ENCODE data around the gene AKAP1. TPM values are rescaled to one million over a fixed set of nuclear protein-coding genes. Genes with fewer than 3 reads are reported as not detected.

The AKAP1 gene
- total and polyA plus RNA-seq, 9 of the 15 experiments (the other 6 are each of a cell fraction or from before 2014, with no cell fraction given) = 12.9 to 63.8 (median 36.4) TPM

GRCh38 chr17:57124053-57124452 is 39.0 kb downstream of the AKAP1 start (continued):
- TF ChIP-seq ELF1 (tag; IDR thresholded peaks at IDR 0.05) = no peak
- TF ChIP-seq ESRRB (CRISPR knock-in tag; IDR thresholded peaks at IDR 0.05; ENCODE audit: borderline replicate concordance) = no peak
- TF ChIP-seq ESRRA (IDR thresholded peaks at IDR 0.05; ENCODE audit: borderline replicate concordance, low read depth) = peak; percentile 23; the same call in 1 of the 2 replicates
- no peak for TF ChIP-seq ZNF695 (CRISPR knock-in tag; IDR thresholded peaks at IDR 0.05)
- TF ChIP-seq GTF2F1 (IDR thresholded peaks at IDR 0.05; ENCODE audit: low read depth, low read length) = no peak
- no peak for TF ChIP-seq HDGF (IDR thresholded peaks at IDR 0.05)
- peak in 1 of 2 experiments; percentile 35; a peak in 1 of 4 replicates for TF ChIP-seq TRIM24 (IDR thresholded peaks at IDR 0.05)
- no peak for TF ChIP-seq KLF13 (tag; IDR thresholded peaks at IDR 0.05; ENCODE audit: borderline replicate concordance, low read depth)
- peak; percentile 54 for TF ChIP-seq NCOR1 (IDR thresholded peaks at IDR 0.05)
- TF ChIP-seq E2F6 (IDR thresholded peaks at IDR 0.05; ENCODE audit: borderline replicate concordance in 1 of 2, extremely low read depth in 1 of 2, insufficient read depth in 1 of 2, insufficient read length in 1 of 2, low read depth in 1 of 2, low read length in 1 of 2, poor library complexity in 1 of 2, severe bottlenecking in 1 of 2) = peak; percentile 23 to 56
- TF ChIP-seq MAFK (IDR thresholded peaks at IDR 0.05; ENCODE audit: low read length) = no peak
- TF ChIP-seq ADNP (tag; IDR thresholded peaks at IDR 0.05) = no peak
- no peak for TF ChIP-seq CREB1 (IDR thresholded peaks at IDR 0.05)
- TF ChIP-seq CREB1 (CRISPR knock-in tag; IDR thresholded peaks at IDR 0.05) = no peak
- no peak for TF ChIP-seq KAT7 (CRISPR knock-in tag; IDR thresholded peaks at IDR 0.05; ENCODE audit: borderline replicate concordance)
- TF ChIP-seq ZNF12 (CRISPR knock-in tag; IDR thresholded peaks at IDR 0.05) = no peak
- no peak for TF ChIP-seq SPI1 (IDR thresholded peaks at IDR 0.05; ENCODE audit: borderline replicate concordance, low read depth, low read length)
- TF ChIP-seq ELK1 (CRISPR knock-in tag; IDR thresholded peaks at IDR 0.05) = no peak
- peak; percentile 86 for TF ChIP-seq HES1 (IDR thresholded peaks at IDR 0.05; ENCODE audit: low read depth)
- peak; percentile 82 for TF ChIP-seq CBFA2T3 (IDR thresholded peaks at IDR 0.05)
- TF ChIP-seq XRCC5 (IDR thresholded peaks at IDR 0.05; ENCODE audit: low read depth, low read length) = no peak
- no peak for TF ChIP-seq RBFOX2 (IDR thresholded peaks at IDR 0.05; ENCODE audit: low read depth, low read length)
- no peak for TF ChIP-seq PCBP1 (IDR thresholded peaks at IDR 0.05; ENCODE audit: low read depth, low read length, poor library complexity, severe bottlenecking)
- peak; percentile 92 for TF ChIP-seq MEIS2 (IDR thresholded peaks at IDR 0.05; ENCODE audit: partially characterized antibody)
- TF ChIP-seq ZNF639 (CRISPR knock-in tag; conservative IDR thresholded peaks at IDR 0.05 in 1 of 2, IDR thresholded peaks at IDR 0.05 in 1 of 2) = no peak
- peak; percentile 64 for TF ChIP-seq GATA2 (CRISPR knock-in tag; IDR thresholded peaks at IDR 0.05)
- peak in 1 of 2 experiments; percentile 43; a peak in 1 of 4 replicates for TF ChIP-seq TEAD1 (CRISPR knock-in tag; IDR thresholded peaks at IDR 0.05)
- no peak for TF ChIP-seq HDAC2 (IDR thresholded peaks at IDR 0.05)

Measured in K562 (cell line).